ENCODE measurements around the gene POLR1E. TPM values are rescaled to one million over a fixed set of nuclear protein-coding genes. Genes with fewer than 3 reads are reported as not detected.

The POLR1E gene
- total RNA-seq, 4 donors from 2014 or later = 14.8 to 23.3 (median 18.5) TPM

DNA sequence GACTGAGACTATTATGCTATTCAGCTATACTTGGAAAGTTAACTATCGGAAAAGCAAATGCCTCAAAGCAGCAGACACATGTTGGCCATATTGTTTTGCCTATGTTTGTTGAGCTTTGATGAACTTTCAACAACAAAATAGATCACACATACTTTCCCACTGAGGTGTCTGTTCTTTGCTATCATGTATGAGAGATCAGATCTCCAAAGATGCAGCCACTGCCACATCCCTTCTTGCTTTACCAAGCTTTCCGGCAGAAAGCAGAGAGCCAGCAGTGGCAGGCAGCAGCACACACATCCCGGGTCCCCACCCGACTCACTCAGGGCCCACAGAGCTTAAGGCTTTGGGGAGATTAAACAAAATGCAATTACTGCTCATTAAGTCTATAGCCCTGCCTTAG, 39.3 kb upstream of the POLR1E start:
- intact Hi-C loops (cut with DNase I) = no loop called here
- H3K4me3 ChIP-seq (replicated peaks in 1 of 3) = no peak overlapping the region
- H3K9me3 ChIP-seq = no peaks in the 10 kb centered on the region
- H3K36me3 ChIP-seq = peaks cover 10 to 13% of the 10 kb centered on the region in 2 donors
- no peak for DNase-seq
- WGBS, 2 donors = 89 to 91% methylated on average over 4 of the region's 4 CpGs
- no peak overlapping the region for H3K27ac ChIP-seq
- H3K4me1 ChIP-seq = no peaks in the 10 kb centered on the region
- H3K27me3 ChIP-seq = no peaks in the 10 kb centered on the region
- TF ChIP-seq POLR2A (IDR thresholded peaks at IDR 0.05) = no peak
- TF ChIP-seq, protein P1, sequence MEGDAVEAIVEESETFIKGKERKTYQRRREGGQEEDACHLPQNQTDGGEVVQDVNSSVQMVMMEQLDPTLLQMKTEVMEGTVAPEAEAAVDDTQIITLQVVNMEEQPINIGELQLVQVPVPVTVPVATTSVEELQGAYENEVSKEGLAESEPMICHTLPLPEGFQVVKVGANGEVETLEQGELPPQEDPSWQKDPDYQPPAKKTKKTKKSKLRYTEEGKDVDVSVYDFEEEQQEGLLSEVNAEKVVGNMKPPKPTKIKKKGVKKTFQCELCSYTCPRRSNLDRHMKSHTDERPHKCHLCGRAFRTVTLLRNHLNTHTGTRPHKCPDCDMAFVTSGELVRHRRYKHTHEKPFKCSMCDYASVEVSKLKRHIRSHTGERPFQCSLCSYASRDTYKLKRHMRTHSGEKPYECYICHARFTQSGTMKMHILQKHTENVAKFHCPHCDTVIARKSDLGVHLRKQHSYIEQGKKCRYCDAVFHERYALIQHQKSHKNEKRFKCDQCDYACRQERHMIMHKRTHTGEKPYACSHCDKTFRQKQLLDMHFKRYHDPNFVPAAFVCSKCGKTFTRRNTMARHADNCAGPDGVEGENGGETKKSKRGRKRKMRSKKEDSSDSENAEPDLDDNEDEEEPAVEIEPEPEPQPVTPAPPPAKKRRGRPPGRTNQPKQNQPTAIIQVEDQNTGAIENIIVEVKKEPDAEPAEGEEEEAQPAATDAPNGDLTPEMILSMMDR (IDR thresholded peaks at IDR 0.05) = no peak

GRCh38 chr9:37447111-37447510, 38.6 kb upstream of the POLR1E start:
- no peaks in the 10 kb centered on the region for H3K9me3 ChIP-seq
- H3K36me3 ChIP-seq = peaks cover 3 to 6% of the 10 kb centered on the region in 2 donors
- no peak overlapping the region for H3K27ac ChIP-seq
- intact Hi-C loops (cut with DNase I) = no loop called here
- DNase-seq = no peak
- no peaks in the 10 kb centered on the region for H3K27me3 ChIP-seq
- TF ChIP-seq, protein P1 (IDR thresholded peaks at IDR 0.05) = no peak
- TF ChIP-seq POLR2A (IDR thresholded peaks at IDR 0.05) = no peak
- H3K4me3 ChIP-seq (replicated peaks in 1 of 3) = no peak overlapping the region
- H3K4me1 ChIP-seq = peaks cover 2 to 6% of the 10 kb centered on the region in 2 donors

GRCh38 chr9:37449862-37450632, 35.7 kb upstream of the POLR1E start:
- Histone ChIP-seq H3K9me3 (no peaks in the 10 kb centered on the region), H3K4me3 (replicated peaks in 1 of 3) (no peak overlapping the region), H3K4me1 (peaks cover 22 to 28% of the 10 kb centered on the region in 2 donors), H3K27me3 (no peaks in the 10 kb centered on the region), H3K36me3 (no peaks in the 10 kb centered on the region), H3K27ac (no peak overlapping the region)
- no peak for DNase-seq
- TF ChIP-seq POLR2A (IDR thresholded peaks at IDR 0.05) = no peak
- TF ChIP-seq, protein P1 (IDR thresholded peaks at IDR 0.05) = no peak
- 87 to 89% methylated on average over 12 of the region's 12 CpGs for WGBS, 2 donors
- intact Hi-C loops (cut with DNase I) = no loop called here

DNA sequence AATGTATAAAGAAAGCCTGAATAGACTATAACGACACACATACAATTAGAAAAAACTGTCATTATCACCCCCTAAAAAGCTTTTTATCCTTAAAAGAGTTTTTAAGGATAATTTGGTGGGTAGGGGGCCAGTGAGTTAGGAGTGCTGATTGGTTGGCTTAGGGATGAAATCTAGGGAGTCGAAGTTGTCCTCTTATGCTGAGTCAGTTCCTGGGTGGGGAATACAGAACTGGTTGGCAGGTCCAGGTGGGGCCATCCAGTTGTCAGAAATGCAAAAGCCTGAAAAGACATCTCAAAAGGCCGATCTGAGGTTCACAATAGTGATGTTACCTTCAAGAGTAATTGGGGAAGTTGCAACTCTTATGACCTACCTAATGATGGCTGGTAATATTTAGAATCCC, 34.1 kb upstream of the POLR1E start:
- TF ChIP-seq, protein P1 (IDR thresholded peaks at IDR 0.05) = no peak
- TF ChIP-seq POLR2A (IDR thresholded peaks at IDR 0.05) = no peak
- no peaks in the 10 kb centered on the region for H3K27me3 ChIP-seq
- H3K4me3 ChIP-seq (replicated peaks in 1 of 3) = no peak overlapping the region
- H3K36me3 ChIP-seq = no peaks in the 10 kb centered on the region
- H3K9me3 ChIP-seq = no peaks in the 10 kb centered on the region
- DNase-seq = no peak
- 87 to 90% methylated on average over 3 of the region's 3 CpGs for WGBS, 2 donors
- no peak overlapping the region for H3K27ac ChIP-seq
- peaks cover 33 to 35% of the 10 kb centered on the region in 2 donors for H3K4me1 ChIP-seq
- intact Hi-C loops (cut with DNase I) = no loop called here

DNA sequence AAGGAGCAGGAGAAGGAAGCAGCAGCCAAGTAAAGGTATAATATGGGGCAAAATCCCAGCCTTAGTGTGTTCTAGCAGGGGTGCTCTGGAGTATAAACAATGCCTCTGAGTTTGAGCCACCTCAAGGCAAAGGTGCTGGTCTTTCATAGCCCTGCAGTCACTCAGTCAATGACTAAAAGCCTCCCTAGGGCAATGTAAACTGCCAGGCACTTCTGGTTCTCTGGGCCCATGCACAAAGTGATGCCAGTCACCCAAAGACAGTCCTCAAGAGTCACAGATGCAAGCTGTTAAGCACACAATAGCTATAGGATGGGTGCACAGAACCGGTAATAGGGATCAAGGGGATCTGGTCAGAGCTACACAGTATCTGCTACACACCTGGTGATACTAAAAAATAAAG, 33.1 kb upstream of the POLR1E start:
- DNase-seq = no peak
- peaks cover 39 to 45% of the 10 kb centered on the region in 2 donors for H3K4me1 ChIP-seq
- H3K27me3 ChIP-seq = no peaks in the 10 kb centered on the region
- WGBS, 2 donors = 24 to 45% methylated on average over 1 of the region's 1 CpG
- intact Hi-C loops (cut with DNase I) = no loop called here
- H3K27ac ChIP-seq = no peak overlapping the region
- no peaks in the 10 kb centered on the region for H3K9me3 ChIP-seq
- TF ChIP-seq, protein P1 (IDR thresholded peaks at IDR 0.05) = no peak
- no peak for TF ChIP-seq POLR2A (IDR thresholded peaks at IDR 0.05)
- H3K4me3 ChIP-seq (replicated peaks in 1 of 3) = no peak overlapping the region
- peaks cover 0 to 4% of the 10 kb centered on the region in 2 donors for H3K36me3 ChIP-seq
